GM23338 (cell line): Measurements from ENCODE around the gene RABGAP1L. TPM values are rescaled to one million over a fixed set of nuclear protein-coding genes. Genes with fewer than 3 reads are reported as not detected.

Source experiments
- ATAC-seq: fragments of 200-7000 bp; cut with Tn5 transposase; 3 replicates; pipeline ENCODE4 v1.9.1; 2020
- DNase-seq: peaks from one replicate; pipeline ENCODE4 v3.0.0-alpha.2; 2015; ENCODE audit warnings: low spot score
- H2AFZ ChIP-seq: fragments of 200-600 bp; sonication (generic); 2 replicates; pipeline ENCODE4 v1.8.0; 2016; ENCODE audit warnings: antibody characterized with exemption, mild to moderate bottlenecking, moderate library complexity
- H3F3A ChIP-seq: fragments of 200-600 bp; sonication (generic); replicated peaks from 2 replicates; pipeline ENCODE4 v1.8.0; 2017; ENCODE audit warnings: antibody characterized with exemption, mixed run types, low read depth
- H3K27ac ChIP-seq: fragments of 200-600 bp; sonication (generic); 2 replicates; pipeline ENCODE4 v1.6.1; 2016; ENCODE audit warnings: low read depth
- H3K27me3 ChIP-seq: fragments of 200-600 bp; sonication (generic); 2 replicates; pipeline ENCODE4 v1.8.0; 2016; ENCODE audit warnings: mild to moderate bottlenecking, mixed run types, moderate library complexity; ENCODE audit not compliant: insufficient read depth
- H3K36me3 ChIP-seq: fragments of 200-600 bp; sonication (generic); 2 replicates; pipeline ENCODE4 v1.8.0; 2016; ENCODE audit warnings: mild to moderate bottlenecking; ENCODE audit not compliant: insufficient read depth
- H3K4me1 ChIP-seq: fragments of 200-600 bp; sonication (generic); 2 replicates; pipeline ENCODE4 v1.8.0; 2016; ENCODE audit warnings: mild to moderate bottlenecking, moderate library complexity; ENCODE audit not compliant: insufficient read depth
- H3K4me2 ChIP-seq: fragments of 200-600 bp; sonication (generic); 2 replicates; pipeline ENCODE4 v1.7.1; 2017; ENCODE audit warnings: mixed run types
- H3K4me3 ChIP-seq: fragments of 200-600 bp; sonication (generic); 2 replicates; pipeline ENCODE4 v1.6.1; 2016; ENCODE audit warnings: mixed run types
- H3K79me2 ChIP-seq: fragments of 200-600 bp; sonication (generic); replicated peaks from 2 replicates; pipeline ENCODE4 v1.8.0; 2017; ENCODE audit warnings: mild to moderate bottlenecking; ENCODE audit not compliant: insufficient read depth
- H3K9me2 ChIP-seq: fragments of 200-600 bp; sonication (generic); 2 replicates; pipeline ENCODE4 v1.8.0; 2017; ENCODE audit not compliant: insufficient read depth
- H4K20me1 ChIP-seq: fragments of 200-600 bp; sonication (generic); replicated peaks from 2 replicates; pipeline ENCODE4 v1.8.0; 2017; ENCODE audit warnings: mild to moderate bottlenecking; ENCODE audit not compliant: insufficient read depth
- H3K27ac Mint-ChIP-seq: 2 replicates; pipeline ENCODE4 v1.8.0; 2020; ENCODE audit warnings: inconsistent platforms, mild to moderate bottlenecking, moderate library complexity, mixed read lengths
- H3K27me3 Mint-ChIP-seq: 3 replicates; pipeline ENCODE4 v1.8.0; 2022; ENCODE audit warnings: low read depth, mild to moderate bottlenecking, moderate library complexity, mixed read lengths, inconsistent platforms; ENCODE audit not compliant: insufficient read depth, poor library complexity
- H3K36me3 Mint-ChIP-seq: 3 replicates; pipeline ENCODE4 v1.8.0; 2021; ENCODE audit warnings: low read depth, mild to moderate bottlenecking, inconsistent platforms, moderate library complexity, mixed read lengths
- H3K4me1 Mint-ChIP-seq: 3 replicates; pipeline ENCODE4 v1.8.0; 2020; ENCODE audit warnings: mild to moderate bottlenecking, inconsistent platforms, mixed read lengths
- H3K4me3 Mint-ChIP-seq: 3 replicates; pipeline ENCODE4 v1.8.0; 2021; ENCODE audit warnings: moderate library complexity, mild to moderate bottlenecking, inconsistent platforms, mixed read lengths
- H3K9me3 Mint-ChIP-seq: 3 replicates; pipeline ENCODE4 v1.8.0; 2020; ENCODE audit warnings: moderate library complexity, mild to moderate bottlenecking, inconsistent platforms, mixed read lengths
- CREB1 ChIP-seq: fragments of 250-450 bp; sonication (Bioruptor Pico); IDR thresholded peaks from 2 replicates; pipeline ENCODE4 v1.5.0; 2020; ENCODE audit warnings: low read depth, mild to moderate bottlenecking, moderate library complexity
- EZH2 ChIP-seq: fragments of 200-600 bp; sonication (generic); IDR thresholded peaks from one replicate; pipeline ENCODE4 v1.8.0; 2017; ENCODE audit warnings: antibody characterized with exemption, mild to moderate bottlenecking, low read depth; ENCODE audit not compliant: unreplicated experiment
- EZH2phosphoT487 ChIP-seq: fragments of 200-600 bp; sonication (generic); IDR thresholded peaks from one replicate; pipeline ENCODE4 v1.8.1; 2018; ENCODE audit warnings: antibody characterized with exemption; ENCODE audit not compliant: unreplicated experiment
- JUNB ChIP-seq: IDR thresholded peaks from one replicate; pipeline ENCODE4 v1.6.1; 2016; ENCODE audit warnings: antibody characterized with exemption; ENCODE audit not compliant: unreplicated experiment
- NANOG ChIP-seq: IDR thresholded peaks from 2 replicates; pipeline ENCODE4 v1.6.1; 2016; ENCODE audit warnings: antibody characterized with exemption, borderline replicate concordance
- POLR2AphosphoS5 ChIP-seq: IDR thresholded peaks from 2 replicates; pipeline ENCODE4 v1.6.1; 2016; ENCODE audit warnings: antibody characterized with exemption, low read depth
- STAT1 ChIP-seq: IDR thresholded peaks from one replicate; pipeline ENCODE4 v1.6.1; 2016; ENCODE audit warnings: antibody characterized with exemption; ENCODE audit not compliant: unreplicated experiment
- ZNF114 ChIP-seq: fragments of 250-450 bp; sonication (Bioruptor Pico); IDR thresholded peaks from 2 replicates; pipeline ENCODE4 v1.5.0; 2020; ENCODE audit warnings: mild to moderate bottlenecking, moderate library complexity
- ZNF331 ChIP-seq: fragments of 250-450 bp; sonication (Bioruptor Pico); IDR thresholded peaks from 2 replicates; pipeline ENCODE4 v1.5.0; 2020; ENCODE audit warnings: low read depth, mild to moderate bottlenecking, moderate library complexity
- polyA plus RNA-seq: library from polyadenylated mRNA; unstranded; fragments of >200 nt; fragmentation: Nextera tagmentation; extraction: Ambion mirVana; gene quantifications from 2 replicates; pipeline ENCODE4 v1.2.1, GENCODE V29; 2016
- total RNA-seq: library from RNA; depleted of rRNA; stranded (reverse); fragments of >200 nt; shearing (Covaris generic); gene quantifications from 2 replicates; pipeline ENCODE4 v1.2.3, GENCODE V29; 2014
- TF ChIP-seq, protein P1 (sequence below): fragments of 250-450 bp; sonication (Bioruptor Pico); IDR thresholded peaks from 2 replicates; pipeline ENCODE4 v1.5.0; 2020; ENCODE audit warnings: mild to moderate bottlenecking, moderate library complexity
- TF ChIP-seq, protein P2 (sequence below), 2 experiments: fragments of 200-600 bp in 1 of 2; sonication (generic) in 1 of 2; conservative IDR thresholded peaks; 2 replicates each; pipeline versions ENCODE4 v1.5.1 to v1.6.1; 2016 to 2017; ENCODE audit warnings: antibody characterized with exemption in 2 of 2, low read depth in 2 of 2, mild to moderate bottlenecking in 2 of 2, moderate library complexity in 1 of 2
- TF ChIP-seq, protein P3 (sequence below): IDR thresholded peaks from one replicate; pipeline ENCODE4 v1.6.1; 2018; ENCODE audit warnings: antibody characterized with exemption; ENCODE audit not compliant: unreplicated experiment
- TF ChIP-seq, protein P4 (sequence below): IDR thresholded peaks from 2 replicates; pipeline ENCODE4 v1.6.1; 2016; ENCODE audit warnings: antibody characterized with exemption

RABGAP1L gene
- total and polyA plus RNA-seq, 2 experiments from 2014 or later = 83.2 to 136 TPM

DNA sequence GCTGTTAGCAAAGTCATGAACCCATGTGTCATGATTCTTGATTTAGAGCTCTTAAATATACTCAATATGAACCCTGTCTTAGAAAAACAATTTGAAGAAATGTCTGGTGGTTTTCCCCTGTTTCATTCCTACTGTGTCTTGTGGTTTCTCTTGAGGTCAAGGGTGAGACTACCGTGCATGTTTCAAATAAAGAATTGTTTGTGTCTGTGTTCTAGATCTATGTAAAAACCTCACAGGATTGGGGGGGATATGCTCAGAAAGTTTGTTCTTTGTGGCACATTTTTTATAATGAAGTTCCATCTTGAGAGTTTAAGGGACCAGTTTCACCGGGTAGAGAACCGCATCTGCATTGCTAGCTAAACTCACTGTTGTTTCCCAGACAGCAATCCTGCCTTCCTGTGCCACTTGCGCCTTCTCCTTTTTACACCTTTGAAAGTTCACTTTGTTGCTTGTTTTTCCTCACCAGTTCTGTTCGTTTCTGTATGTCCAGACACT lies 809.5 kb downstream of the RABGAP1L start:
- H3K4me1 Mint-ChIP-seq = peaks cover 17% of the 10 kb centered on the region; the same call in 2 of the 3 replicates
- TF ChIP-seq, protein P1, sequence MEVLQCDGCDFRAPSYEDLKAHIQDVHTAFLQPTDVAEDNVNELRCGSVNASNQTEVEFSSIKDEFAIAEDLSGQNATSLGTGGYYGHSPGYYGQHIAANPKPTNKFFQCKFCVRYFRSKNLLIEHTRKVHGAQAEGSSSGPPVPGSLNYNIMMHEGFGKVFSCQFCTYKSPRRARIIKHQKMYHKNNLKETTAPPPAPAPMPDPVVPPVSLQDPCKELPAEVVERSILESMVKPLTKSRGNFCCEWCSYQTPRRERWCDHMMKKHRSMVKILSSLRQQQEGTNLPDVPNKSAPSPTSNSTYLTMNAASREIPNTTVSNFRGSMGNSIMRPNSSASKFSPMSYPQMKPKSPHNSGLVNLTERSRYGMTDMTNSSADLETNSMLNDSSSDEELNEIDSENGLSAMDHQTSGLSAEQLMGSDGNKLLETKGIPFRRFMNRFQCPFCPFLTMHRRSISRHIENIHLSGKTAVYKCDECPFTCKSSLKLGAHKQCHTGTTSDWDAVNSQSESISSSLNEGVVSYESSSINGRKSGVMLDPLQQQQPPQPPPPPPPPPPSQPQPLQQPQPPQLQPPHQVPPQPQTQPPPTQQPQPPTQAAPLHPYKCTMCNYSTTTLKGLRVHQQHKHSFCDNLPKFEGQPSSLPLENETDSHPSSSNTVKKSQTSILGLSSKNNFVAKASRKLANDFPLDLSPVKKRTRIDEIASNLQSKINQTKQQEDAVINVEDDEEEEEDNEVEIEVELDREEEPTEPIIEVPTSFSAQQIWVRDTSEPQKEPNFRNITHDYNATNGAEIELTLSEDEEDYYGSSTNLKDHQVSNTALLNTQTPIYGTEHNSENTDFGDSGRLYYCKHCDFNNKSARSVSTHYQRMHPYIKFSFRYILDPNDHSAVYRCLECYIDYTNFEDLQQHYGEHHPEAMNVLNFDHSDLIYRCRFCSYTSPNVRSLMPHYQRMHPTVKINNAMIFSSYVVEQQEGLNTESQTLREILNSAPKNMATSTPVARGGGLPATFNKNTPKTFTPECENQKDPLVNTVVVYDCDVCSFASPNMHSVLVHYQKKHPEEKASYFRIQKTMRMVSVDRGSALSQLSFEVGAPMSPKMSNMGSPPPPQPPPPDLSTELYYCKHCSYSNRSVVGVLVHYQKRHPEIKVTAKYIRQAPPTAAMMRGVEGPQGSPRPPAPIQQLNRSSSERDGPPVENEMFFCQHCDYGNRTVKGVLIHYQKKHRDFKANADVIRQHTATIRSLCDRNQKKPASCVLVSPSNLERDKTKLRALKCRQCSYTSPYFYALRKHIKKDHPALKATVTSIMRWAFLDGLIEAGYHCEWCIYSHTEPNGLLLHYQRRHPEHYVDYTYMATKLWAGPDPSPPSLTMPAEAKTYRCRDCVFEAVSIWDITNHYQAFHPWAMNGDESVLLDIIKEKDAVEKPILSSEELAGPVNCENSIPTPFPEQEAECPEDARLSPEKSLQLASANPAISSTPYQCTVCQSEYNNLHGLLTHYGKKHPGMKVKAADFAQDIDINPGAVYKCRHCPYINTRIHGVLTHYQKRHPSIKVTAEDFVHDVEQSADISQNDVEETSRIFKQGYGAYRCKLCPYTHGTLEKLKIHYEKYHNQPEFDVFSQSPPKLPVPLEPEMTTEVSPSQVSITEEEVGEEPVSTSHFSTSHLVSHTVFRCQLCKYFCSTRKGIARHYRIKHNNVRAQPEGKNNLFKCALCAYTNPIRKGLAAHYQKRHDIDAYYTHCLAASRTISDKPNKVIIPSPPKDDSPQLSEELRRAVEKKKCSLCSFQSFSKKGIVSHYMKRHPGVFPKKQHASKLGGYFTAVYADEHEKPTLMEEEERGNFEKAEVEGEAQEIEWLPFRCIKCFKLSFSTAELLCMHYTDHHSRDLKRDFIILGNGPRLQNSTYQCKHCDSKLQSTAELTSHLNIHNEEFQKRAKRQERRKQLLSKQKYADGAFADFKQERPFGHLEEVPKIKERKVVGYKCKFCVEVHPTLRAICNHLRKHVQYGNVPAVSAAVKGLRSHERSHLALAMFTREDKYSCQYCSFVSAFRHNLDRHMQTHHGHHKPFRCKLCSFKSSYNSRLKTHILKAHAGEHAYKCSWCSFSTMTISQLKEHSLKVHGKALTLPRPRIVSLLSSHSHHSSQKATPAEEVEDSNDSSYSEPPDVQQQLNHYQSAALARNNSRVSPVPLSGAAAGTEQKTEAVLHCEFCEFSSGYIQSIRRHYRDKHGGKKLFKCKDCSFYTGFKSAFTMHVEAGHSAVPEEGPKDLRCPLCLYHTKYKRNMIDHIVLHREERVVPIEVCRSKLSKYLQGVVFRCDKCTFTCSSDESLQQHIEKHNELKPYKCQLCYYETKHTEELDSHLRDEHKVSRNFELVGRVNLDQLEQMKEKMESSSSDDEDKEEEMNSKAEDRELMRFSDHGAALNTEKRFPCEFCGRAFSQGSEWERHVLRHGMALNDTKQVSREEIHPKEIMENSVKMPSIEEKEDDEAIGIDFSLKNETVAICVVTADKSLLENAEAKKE (CRISPR knock-in tag) = no peak
- TF ChIP-seq ZNF114 (CRISPR knock-in tag) (no peak), NANOG (no peak), ZNF331 (no peak), CREB1 (CRISPR knock-in tag) (no peak), EZH2phosphoT487 (no peak), JUNB (no peak), STAT1 (no peak), EZH2 (no peak), POLR2AphosphoS5 (no peak)
- TF ChIP-seq, protein P2, sequence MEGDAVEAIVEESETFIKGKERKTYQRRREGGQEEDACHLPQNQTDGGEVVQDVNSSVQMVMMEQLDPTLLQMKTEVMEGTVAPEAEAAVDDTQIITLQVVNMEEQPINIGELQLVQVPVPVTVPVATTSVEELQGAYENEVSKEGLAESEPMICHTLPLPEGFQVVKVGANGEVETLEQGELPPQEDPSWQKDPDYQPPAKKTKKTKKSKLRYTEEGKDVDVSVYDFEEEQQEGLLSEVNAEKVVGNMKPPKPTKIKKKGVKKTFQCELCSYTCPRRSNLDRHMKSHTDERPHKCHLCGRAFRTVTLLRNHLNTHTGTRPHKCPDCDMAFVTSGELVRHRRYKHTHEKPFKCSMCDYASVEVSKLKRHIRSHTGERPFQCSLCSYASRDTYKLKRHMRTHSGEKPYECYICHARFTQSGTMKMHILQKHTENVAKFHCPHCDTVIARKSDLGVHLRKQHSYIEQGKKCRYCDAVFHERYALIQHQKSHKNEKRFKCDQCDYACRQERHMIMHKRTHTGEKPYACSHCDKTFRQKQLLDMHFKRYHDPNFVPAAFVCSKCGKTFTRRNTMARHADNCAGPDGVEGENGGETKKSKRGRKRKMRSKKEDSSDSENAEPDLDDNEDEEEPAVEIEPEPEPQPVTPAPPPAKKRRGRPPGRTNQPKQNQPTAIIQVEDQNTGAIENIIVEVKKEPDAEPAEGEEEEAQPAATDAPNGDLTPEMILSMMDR (conservative IDR thresholded peaks at IDR 0.05; ENCODE audit: low read depth in 2 of 2) = no peak
- TF ChIP-seq, protein P3, sequence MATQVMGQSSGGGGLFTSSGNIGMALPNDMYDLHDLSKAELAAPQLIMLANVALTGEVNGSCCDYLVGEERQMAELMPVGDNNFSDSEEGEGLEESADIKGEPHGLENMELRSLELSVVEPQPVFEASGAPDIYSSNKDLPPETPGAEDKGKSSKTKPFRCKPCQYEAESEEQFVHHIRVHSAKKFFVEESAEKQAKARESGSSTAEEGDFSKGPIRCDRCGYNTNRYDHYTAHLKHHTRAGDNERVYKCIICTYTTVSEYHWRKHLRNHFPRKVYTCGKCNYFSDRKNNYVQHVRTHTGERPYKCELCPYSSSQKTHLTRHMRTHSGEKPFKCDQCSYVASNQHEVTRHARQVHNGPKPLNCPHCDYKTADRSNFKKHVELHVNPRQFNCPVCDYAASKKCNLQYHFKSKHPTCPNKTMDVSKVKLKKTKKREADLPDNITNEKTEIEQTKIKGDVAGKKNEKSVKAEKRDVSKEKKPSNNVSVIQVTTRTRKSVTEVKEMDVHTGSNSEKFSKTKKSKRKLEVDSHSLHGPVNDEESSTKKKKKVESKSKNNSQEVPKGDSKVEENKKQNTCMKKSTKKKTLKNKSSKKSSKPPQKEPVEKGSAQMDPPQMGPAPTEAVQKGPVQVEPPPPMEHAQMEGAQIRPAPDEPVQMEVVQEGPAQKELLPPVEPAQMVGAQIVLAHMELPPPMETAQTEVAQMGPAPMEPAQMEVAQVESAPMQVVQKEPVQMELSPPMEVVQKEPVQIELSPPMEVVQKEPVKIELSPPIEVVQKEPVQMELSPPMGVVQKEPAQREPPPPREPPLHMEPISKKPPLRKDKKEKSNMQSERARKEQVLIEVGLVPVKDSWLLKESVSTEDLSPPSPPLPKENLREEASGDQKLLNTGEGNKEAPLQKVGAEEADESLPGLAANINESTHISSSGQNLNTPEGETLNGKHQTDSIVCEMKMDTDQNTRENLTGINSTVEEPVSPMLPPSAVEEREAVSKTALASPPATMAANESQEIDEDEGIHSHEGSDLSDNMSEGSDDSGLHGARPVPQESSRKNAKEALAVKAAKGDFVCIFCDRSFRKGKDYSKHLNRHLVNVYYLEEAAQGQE = no peak
- TF ChIP-seq, protein P4, sequence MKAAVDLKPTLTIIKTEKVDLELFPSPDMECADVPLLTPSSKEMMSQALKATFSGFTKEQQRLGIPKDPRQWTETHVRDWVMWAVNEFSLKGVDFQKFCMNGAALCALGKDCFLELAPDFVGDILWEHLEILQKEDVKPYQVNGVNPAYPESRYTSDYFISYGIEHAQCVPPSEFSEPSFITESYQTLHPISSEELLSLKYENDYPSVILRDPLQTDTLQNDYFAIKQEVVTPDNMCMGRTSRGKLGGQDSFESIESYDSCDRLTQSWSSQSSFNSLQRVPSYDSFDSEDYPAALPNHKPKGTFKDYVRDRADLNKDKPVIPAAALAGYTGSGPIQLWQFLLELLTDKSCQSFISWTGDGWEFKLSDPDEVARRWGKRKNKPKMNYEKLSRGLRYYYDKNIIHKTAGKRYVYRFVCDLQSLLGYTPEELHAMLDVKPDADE = no peak

More for the DNA sequence above, 809.5 kb downstream of the RABGAP1L start:
- H2AFZ ChIP-seq = no peak overlapping the region
- H4K20me1 ChIP-seq = peaks cover 11% of the 10 kb centered on the region
- H3K4me1 ChIP-seq = peaks cover 11% of the 10 kb centered on the region; the same call in 1 of the 2 replicates
- Mint-ChIP-seq H3K4me3 (no peak overlapping the region), H3K27ac (peak overlapping the region; percentile 57; the same call in 1 of the 2 replicates), H3K9me3 (no peaks in the 10 kb centered on the region), H3K27me3 (peaks cover 4% of the 10 kb centered on the region), H3K36me3 (peaks cover 35% of the 10 kb centered on the region)
- DNase-seq = no peak
- no peak overlapping the region for H3K4me3 ChIP-seq
- no peak overlapping the region for H3K4me2 ChIP-seq
- H3K9me2 ChIP-seq = no peaks in the 10 kb centered on the region
- no peaks in the 10 kb centered on the region; the same call in 1 of the 2 replicates for H3F3A ChIP-seq
- peak overlapping the region; percentile 36; the same call in 1 of the 2 replicates for H3K27ac ChIP-seq
- peaks cover 17% of the 10 kb centered on the region; the same call in 1 of the 2 replicates for H3K79me2 ChIP-seq
- H3K36me3 ChIP-seq = peaks cover 41% of the 10 kb centered on the region; the same call in 1 of the 2 replicates
- ATAC-seq = no peak
- H3K27me3 ChIP-seq = no peaks in the 10 kb centered on the region
